RWPE1 (cell line): ENCODE results near the gene NUP42.
"Not testable (repeated sequence)": the region's sequence is repeated elsewhere in the genome, so short reads cannot be mapped to it uniquely, and the experiment has no call there.

Experiments
- CTCF ChIA-PET: fragments of 350-600 bp; sonication (Branson Sonifier 250); formaldehyde crosslinking; extraction: SDS; loops from one replicate; lab custom pipeline; 2021; lab: Yijun Ruan, JAX
- POLR2A ChIA-PET: fragments of 400-600 bp; formaldehyde crosslinking; extraction: SDS; loops from one replicate; lab custom pipeline; 2020; ENCODE audit warnings: antibody characterized with exemption; ENCODE audit not compliant: low non-redundant PET; lab: Yijun Ruan, JAX
- DNase-seq: peaks from one replicate; pipeline ENCODE4 v3.0.0; 2012; ENCODE audit warnings: low spot score
- H3K27ac ChIP-seq: fragments of 450-650 bp; 2 replicates; pipeline ENCODE4 v1.5.1; 2017
- CTCF ChIP-seq: fragments of 450-650 bp; conservative IDR thresholded peaks from 2 replicates; pipeline ENCODE4 v1.5.1; 2017; ENCODE audit warnings: low read depth, mild to moderate bottlenecking

Gene NUP42

GRCh38 chr7:23183279-23184012 lies 1.6 kb downstream of the NUP42 start:
- POLR2A ChIA-PET, result no interaction called here
- peak overlapping the region; percentile 93; the same call in 1 of the 2 replicates for H3K27ac ChIP-seq
- TF ChIP-seq CTCF, result no peak
- CTCF ChIA-PET, result interaction anchor here (2.2 kb wide), 1 partner anchor 89 kb away, joined by 14 read pairs; no protein-coding TSS in a partner anchor
- no peak for DNase-seq

GRCh38 chr7:23184291-23184690 lies 2.4 kb downstream of the NUP42 start:
- POLR2A ChIA-PET, result no interaction called here
- no peak for DNase-seq
- H3K27ac ChIP-seq, result no peak overlapping the region
- CTCF ChIA-PET, result interaction anchor here (0.6 to 2.2 kb wide), 6 partner anchors 31 to 363 kb away, joined by 3 to 14 read pairs (median 6); partner anchors contain the start of gene GPNMB
- no peak for TF ChIP-seq CTCF

GRCh38 chr7:23184709-23185359 lies 3.0 kb downstream of the NUP42 start:
- TF ChIP-seq CTCF, result peak; percentile 72
- CTCF ChIA-PET, result interaction anchor here (0.6 to 2.2 kb wide), 12 partner anchors 11 to 595 kb away, joined by 3 to 14 read pairs (median 4); partner anchors contain the start of gene GPNMB
- POLR2A ChIA-PET, result no interaction called here
- DNase-seq, result peak; percentile 39
- H3K27ac ChIP-seq, result no peak overlapping the region

- DNase-seq, result no peak
- CTCF ChIA-PET, result no interaction called here
- POLR2A ChIA-PET, result no interaction called here
- TF ChIP-seq CTCF, result no peak
- no peak overlapping the region for H3K27ac ChIP-seq
Observed at GRCh38 chr7:23185980-23186379, 4.1 kb downstream of the NUP42 start.

GRCh38 chr7:23191022-23191421 lies 9.2 kb downstream of the NUP42 start:
- no peak for DNase-seq

GRCh38 chr7:23193650-23194227 lies 11.9 kb downstream of the NUP42 start:
- H3K27ac ChIP-seq, result 0 out of 2 replicates have a peak overlapping the region, but pooled peaks have one; percentile 4
- DNase-seq, POLR2A ChIA-PET: not testable (repeated sequence)
- CTCF ChIA-PET, result interaction anchor here (0.9 to 1.0 kb wide), 2 partner anchors 80 kb away, joined by 3 to 4 read pairs; no protein-coding TSS in a partner anchor

More at GRCh38 chr7:23191022-23191421, 9.2 kb downstream of the NUP42 start:
- no peak overlapping the region for H3K27ac ChIP-seq
- ChIA-PET POLR2A (no interaction called here), CTCF (interaction anchor here (0.7 kb wide), 2 partner anchors 167 to 363 kb away, joined by 3 read pairs; no protein-coding TSS in a partner anchor)
- TF ChIP-seq CTCF, result no peak
